GM13976 (cell line): ENCODE measurements around the gene BCAP29.

ENCODE experiments used
- DNase-seq: peaks from one replicate; pipeline ENCODE4 v3.0.0; 2012; ENCODE audit warnings: low spot score
- CTCF ChIP-seq: IDR thresholded peaks from 2 replicates; pipeline ENCODE4 v1.5.1; 2012; ENCODE audit warnings: borderline replicate concordance, mild to moderate bottlenecking; ENCODE audit not compliant: insufficient read depth; ENCODE audit errors: extremely low read depth, missing control alignments, control extremely low read depth
- in situ Hi-C: fragments of 300-500 bp; cut with MboI; formaldehyde crosslinking; loops from one replicate; pipeline ENCODE4 v1.12.0; 2022; ENCODE audit warnings: low sequenced_read_pairs, mixed read lengths, inconsistent platforms; ENCODE audit not compliant: unreplicated experiment

Gene BCAP29

GRCh38 chr7:107564553-107565298 is 15.3 kb upstream of the BCAP29 start:
- in situ Hi-C loops = no loop called here

GRCh38 chr7:107570298-107570697 is 9.7 kb upstream of the BCAP29 start:
- in situ Hi-C loops = no loop called here
- no peak for DNase-seq
- no peak for TF ChIP-seq CTCF

More at GRCh38 chr7:107564553-107565298, 15.3 kb upstream of the BCAP29 start:
- no peak for DNase-seq
- no peak for TF ChIP-seq CTCF

- in situ Hi-C loops = no loop called here
- no peak for DNase-seq
- TF ChIP-seq CTCF = no peak
These were observed 6.5 kb upstream of the BCAP29 start for GRCh38 chr7:107573537-107573936.

- no peak for TF ChIP-seq CTCF
- DNase-seq = peak; percentile 23
- in situ Hi-C loops = no loop called here
These were observed 527 bp upstream of the BCAP29 start for GRCh38 chr7:107579554-107579884.

GRCh38 chr7:107580716-107581383 is 804 bp downstream of the BCAP29 start:
- TF ChIP-seq CTCF = no peak
- in situ Hi-C loops = no loop called here
- no peak for DNase-seq

GRCh38 chr7:107581387-107582013 is 1.5 kb downstream of the BCAP29 start:
- TF ChIP-seq CTCF = no peak
- in situ Hi-C loops = no loop called here
- no peak for DNase-seq
